ENCODE measurements around the gene SDCCAG8.
"Not testable (repeated sequence)": the region's sequence is repeated elsewhere in the genome, so short reads cannot be mapped to it uniquely, and the experiment has no call there.

SDCCAG8 gene

GRCh38 chr1:243287652-243288051, 31.8 kb downstream of the SDCCAG8 start:
- DNase-seq, result no peak

DNA sequence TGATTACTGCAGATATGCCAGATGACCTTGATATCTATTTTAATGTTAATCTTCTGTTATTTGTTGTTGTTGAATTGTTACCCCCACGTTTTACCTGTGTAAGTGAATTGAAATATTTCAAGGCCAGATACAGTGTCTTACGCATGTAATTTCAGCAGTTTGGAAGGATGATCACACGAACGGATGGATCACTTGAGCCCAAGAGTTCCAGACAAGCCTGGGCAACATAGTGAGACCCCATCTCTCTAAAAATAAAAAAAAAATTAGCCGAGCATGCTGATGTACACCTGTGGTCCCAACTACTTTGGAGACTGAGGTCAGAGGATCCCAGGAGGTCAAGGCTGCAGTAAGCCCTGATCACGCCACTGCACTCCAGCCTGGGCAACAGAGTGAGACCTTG, 32.2 kb downstream of the SDCCAG8 start:
- no peak for DNase-seq

GRCh38 chr1:243291292-243291691, 35.5 kb downstream of the SDCCAG8 start:
- DNase-seq, result no peak

GRCh38 chr1:243292117-243292516, 36.3 kb downstream of the SDCCAG8 start:
- DNase-seq, result no peak

GRCh38 chr1:243293941-243294722, 38.3 kb downstream of the SDCCAG8 start:
- DNase-seq, result no peak

- DNase-seq, result no peak
Measured at GRCh38 chr1:243294723-243295121, 38.9 kb downstream of the SDCCAG8 start.

DNA sequence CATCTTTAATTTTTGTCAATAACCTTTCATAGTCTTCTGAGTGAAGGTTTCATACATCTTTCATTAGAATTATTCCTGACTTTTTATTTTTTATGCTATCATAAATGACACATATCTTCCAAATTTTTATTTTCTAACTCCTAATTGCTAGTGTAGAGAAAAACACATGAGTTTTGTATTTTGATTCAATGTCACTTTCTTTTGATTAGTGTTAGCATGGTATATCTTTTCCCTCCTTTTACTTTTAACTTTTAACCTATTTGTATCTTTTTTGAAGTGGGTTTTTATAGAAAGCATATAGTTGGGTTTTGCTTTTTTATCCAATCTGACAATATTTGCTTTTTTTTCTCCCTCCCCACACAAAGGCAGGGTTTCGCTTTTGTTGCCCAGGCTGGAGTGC, 43.2 kb downstream of the SDCCAG8 start:
- no peak for DNase-seq

DNA sequence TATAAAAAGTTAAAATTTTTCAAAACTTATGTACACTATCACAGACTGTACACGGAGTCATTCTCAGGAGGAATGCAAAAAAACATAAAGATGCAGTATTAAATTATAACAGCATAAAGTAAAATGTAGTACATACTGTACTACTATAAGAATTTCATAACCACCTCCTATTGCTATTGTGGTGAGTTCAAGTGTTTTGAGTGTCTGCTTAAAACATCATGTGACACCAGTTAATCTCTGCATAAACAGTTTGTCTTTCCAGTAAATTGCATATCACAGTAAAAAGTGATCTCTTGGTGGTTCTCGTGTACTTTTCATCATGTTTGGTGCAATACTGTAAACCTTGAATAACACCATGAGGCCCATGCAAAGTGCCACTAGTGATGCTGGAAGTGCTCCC, 45.2 kb downstream of the SDCCAG8 start:
- DNase-seq, result no peak

- no peak for DNase-seq
Measured at GRCh38 chr1:243311809-243312208, 56.0 kb downstream of the SDCCAG8 start.

DNA sequence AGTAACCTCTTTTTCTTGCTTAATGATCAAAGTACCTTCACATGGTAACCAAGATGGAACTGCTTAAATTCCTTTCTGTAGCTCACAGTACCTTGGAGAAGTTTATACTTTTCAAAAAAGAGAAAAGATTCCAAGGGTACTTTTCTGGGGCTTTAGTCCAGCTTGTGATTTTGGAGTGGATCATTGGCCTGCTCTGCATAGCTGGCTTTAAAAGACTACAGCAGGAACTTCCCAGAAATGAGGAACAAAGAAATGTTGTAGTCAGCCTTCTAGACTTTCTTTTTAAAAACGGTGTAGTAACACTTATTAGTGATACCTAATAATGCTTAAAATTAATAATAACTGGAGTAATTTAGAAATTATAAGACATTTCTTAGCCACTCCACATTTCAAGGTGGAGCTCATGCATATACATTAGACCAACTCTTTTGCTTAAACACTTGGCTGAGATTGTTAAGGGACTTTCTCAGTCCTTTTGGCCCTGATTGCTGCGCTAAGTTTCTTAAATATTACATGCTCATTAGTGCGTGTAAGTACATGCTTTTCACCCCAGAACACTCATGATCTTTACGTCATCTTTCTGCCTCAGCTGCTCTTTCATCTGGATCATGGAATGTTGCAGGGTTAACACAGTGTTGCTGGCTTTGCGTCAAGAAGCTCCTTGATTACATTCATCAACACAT, 57.3 kb downstream of the SDCCAG8 start:
- DNase-seq, result no peak

DNA sequence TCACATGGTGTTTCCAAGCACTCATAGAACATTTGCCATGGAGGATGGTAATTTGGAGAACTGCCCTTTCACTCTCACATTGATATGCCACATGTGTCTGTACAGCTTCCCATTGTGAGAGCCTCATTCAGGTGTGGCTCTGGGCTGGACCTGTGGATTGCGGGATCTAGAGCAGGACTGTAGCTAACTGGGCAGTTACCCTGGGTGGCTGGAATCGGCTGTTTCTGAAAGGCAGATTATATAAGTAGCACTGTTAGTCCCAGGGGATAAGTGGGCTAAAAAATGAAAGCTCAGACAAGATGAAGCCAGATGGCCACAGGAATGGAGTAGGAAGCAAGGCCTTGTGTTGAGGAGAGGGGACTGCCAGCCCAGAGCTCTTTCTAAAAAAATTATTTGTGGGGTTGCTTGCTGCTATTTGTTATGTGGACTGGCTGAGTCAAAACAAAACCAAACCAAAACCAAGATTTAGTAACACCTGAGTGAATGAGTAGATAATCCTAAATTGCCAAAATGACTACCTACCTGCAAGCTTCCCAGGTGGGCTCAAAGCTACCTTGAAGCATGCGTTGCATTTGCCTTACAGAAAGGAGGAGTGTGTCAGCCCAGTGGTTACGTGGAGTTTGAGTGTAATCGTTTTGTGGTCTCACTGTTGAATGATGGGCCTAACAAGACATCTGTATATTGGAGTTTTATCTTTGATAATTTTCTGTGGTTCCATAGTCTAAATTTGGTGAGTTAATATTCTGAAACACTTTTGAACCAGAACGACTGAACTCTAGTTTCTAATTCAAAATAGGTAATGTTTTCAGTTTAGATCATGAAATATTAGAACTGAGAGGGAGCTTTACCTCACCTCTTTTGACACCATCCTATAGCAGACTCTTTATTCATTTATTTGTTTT, 58.0 kb downstream of the SDCCAG8 start:
- no peak for DNase-seq

- no peak for DNase-seq
Measured at GRCh38 chr1:243315455-243315854, 59.6 kb downstream of the SDCCAG8 start.

GRCh38 chr1:243315893-243316292, 60.1 kb downstream of the SDCCAG8 start:
- DNase-seq, result no peak

DNA sequence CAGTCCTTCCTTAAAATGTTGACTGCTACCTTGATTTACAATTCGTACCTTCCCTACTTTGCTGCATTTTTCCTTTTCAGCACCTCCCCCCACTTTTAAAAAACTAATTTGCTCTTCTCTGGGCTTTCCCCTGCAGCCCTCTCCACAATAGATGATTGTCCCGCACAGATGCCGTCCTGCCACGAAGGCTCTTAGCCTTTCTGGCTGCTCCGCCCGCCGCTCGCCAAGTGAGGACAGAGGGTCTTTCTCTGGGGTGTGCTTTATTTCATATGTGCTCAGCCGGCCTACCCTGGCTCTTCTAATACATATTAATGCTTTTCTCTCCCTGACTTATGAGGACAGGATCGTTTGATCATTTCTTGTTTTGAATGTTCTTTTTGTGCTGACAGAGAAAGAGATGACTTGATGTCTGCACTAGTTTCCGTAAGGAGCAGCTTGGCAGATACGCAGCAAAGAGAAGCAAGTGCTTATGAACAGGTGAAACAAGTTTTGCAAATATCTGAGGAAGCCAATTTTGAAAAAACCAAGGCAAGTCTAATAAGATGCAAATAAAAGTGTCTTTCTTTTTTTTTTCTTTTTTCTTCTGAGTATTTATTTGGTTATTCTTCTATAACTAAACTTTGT, 60.6 kb downstream of the SDCCAG8 start:
- DNase-seq, result no peak

DNA sequence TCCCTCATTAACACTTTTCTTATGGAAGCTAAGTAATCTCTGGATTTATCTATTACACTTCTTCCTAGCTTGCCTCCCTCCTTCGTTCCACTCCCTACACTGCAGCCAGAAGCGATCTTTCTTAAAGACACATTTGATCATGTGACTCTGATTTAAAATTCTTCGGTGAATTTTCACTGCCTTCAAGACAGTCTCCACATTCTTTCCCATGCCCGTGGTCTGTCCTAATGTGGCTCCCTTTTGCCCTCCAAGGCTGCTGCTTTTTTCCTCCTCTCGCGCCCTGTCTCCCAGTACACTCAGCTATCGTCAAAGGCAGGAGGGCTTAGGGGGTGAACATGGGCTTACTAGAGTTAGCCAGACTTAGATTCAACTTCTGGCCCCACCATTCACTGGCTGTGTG, 64.4 kb downstream of the SDCCAG8 start:
- DNase-seq, result no peak

GRCh38 chr1:243322326-243322725, 66.5 kb downstream of the SDCCAG8 start:
- DNase-seq, result no peak

DNA sequence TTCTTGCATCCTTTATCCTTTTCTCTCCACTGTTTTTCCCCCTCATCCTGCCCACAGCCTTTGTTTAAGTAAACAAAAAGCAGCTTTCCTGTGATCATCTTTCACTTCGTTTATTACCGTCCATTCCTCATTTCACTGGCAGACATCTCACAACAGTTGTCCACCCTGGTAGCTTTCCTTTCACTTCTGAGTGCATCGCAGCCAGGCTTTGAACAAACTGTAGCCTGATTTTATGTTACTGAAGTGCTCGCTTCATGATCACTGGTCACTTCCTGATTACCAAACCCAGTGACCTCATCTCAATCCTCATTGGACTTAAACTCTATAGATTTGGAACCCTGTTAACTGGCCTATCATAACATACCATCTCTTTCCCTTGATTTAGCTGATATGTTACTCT, 67.7 kb downstream of the SDCCAG8 start:
- no peak for DNase-seq

DNA sequence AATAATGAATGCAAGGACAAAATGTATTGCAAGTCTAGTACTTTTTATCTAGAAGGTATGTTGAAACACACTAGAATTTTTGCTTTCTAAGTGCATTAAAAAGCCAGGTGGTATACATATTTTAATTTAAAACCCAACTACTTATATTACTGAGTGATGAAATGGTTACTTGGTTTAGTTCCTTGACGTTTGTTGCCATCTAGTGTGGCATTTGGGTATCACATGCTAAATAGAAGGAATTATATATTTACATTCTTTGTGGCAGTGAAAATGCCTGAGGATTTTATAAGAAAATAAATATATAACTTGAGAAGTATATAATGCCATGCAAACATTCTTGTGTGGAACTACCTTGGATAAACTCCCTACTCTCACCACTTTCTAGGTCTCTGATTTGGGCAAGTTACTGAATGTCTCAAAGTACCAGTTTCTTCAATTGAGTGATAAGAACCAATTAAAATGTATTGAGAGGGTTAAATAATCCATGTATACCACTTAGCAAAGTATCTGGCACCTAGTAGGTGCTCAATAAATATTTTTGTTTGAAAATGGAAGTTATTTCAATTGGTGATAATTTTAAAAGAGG, 69.6 kb downstream of the SDCCAG8 start:
- DNase-seq, result peak; percentile 37

GRCh38 chr1:243332440-243332839, 76.6 kb downstream of the SDCCAG8 start:
- no peak for DNase-seq

- DNase-seq, result no peak
Measured at GRCh38 chr1:243335292-243335691, 79.5 kb downstream of the SDCCAG8 start.

DNA sequence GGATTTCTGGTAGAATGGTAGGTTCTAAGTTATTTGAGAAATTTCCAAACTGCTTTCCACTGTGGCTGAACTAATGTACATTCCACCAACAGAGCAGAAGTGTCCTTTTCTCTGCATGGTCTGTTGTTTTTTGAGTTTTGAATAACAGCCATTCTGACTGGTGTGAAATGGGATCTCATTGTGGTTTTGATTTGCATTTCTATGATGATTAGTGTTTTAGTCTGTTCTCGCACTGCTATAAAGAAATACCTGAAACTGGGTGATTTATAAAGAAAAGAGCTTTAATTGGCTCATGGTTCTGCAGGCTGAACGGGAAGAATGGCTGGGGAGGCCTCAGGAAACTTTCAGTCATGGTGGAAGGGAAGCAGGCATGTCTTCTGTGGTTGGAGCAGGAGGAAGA, 80.3 kb downstream of the SDCCAG8 start:
- DNase-seq, result no peak

DNA sequence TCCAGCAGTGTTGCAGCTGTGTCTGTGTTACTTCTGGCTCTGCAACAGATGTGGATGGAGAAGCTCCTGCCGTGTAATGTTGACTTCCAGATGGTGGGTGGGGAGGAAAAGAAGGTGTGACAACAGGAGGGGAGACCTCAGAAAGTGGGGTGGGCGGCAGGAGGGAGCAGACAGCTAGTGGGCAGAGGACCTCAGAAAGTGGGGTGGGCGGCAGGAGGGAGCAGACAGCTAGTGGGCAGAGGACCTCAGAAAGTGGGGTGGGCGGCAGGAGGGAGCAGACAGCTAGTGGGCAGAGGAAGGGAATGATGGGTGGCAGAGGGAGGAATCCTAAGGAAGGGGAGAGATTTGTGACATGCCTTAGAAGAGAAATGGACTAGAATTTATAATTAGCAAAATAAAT, 83.0 kb downstream of the SDCCAG8 start:
- DNase-seq, result not testable (repeated sequence)

DNA sequence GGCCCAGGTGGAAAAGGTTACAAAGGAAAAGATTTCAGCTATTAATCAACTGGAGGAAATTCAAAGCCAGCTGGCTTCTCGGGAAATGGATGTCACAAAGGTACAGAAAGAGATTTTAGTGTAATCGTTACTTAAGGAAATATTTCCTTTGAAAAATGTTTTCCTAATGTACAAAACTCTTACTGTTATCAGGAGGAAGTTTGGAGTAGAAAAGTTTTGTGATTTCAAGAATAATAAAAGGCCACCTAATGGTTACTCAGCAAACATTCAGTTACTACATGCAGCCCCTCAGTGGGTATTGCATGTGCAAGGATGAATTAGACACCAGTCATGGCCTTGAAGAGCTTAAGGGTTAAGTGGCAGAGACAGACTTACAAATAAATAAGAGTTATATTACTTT, 85.2 kb downstream of the SDCCAG8 start:
- DNase-seq, result no peak

Data from NCI-H1105 treated with DMSO at 0.1 percent for 48 hours (cell line).